Measurements from ENCODE around the gene CSMD2. TPM values are rescaled to one million over a fixed set of nuclear protein-coding genes. Genes with fewer than 3 reads are reported as not detected.

CSMD2 gene
- total and polyA plus RNA-seq, 2 of the 4 experiments (the other 2 are of a cell fraction), result under 0.01 to 0.36 TPM

DNA sequence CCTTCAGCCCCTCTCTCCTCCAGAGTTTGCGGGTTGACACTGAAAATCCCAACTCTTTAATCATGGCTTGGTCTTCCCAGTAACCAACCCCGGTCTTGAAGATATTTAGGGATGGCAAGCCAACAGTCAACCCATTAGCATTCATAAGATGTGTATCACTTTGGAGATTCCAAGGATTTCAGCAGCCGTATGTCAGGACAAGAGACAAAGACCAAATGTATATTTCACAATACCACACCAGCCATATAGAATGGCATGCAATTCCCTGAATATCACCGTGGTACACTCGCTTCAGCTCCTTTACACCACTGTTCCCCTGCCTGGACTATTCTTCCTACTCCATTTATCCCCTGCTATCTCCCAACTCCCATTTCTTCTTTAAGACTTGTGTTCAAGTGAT, 109.2 kb downstream of the CSMD2 start:
- no peak for ATAC-seq (ENCODE audit: low read depth)
- Histone ChIP-seq H2BK20ac (ENCODE audit: low read depth, low read length) (no peak overlapping the region), H3K9me3 (ENCODE audit: control insufficient read depth, insufficient read depth, low read length) (peaks cover 25% of the 10 kb centered on the region), H3K14ac (replicated peaks; ENCODE audit: low read depth, low read length) (no peak overlapping the region), H2AFZ (replicated peaks; ENCODE audit: low read length, poor library complexity) (no peak overlapping the region), H3K9me1 (ENCODE audit: insufficient read depth, low read length) (no peaks in the 10 kb centered on the region), H3K27me3 (ENCODE audit: control insufficient read depth, insufficient read depth, low read length) (no peaks in the 10 kb centered on the region), H3K23ac (ENCODE audit: low read depth, low read length) (no peak overlapping the region), H3K27ac (ENCODE audit: insufficient read depth, low read length) (no peak overlapping the region), H3K36me3 (ENCODE audit: control insufficient read depth, insufficient read depth, low read length) (no peaks in the 10 kb centered on the region), H3K79me1 (ENCODE audit: low read depth in 1 of 2, low read length in 2 of 2) (no peaks in the 10 kb centered on the region), H2AK9ac (replicated peaks; ENCODE audit: low read depth, low read length, poor library complexity) (no peak overlapping the region), H3K56ac (ENCODE audit: extremely low read depth, insufficient read depth, low read length) (no peak overlapping the region), H3K4ac (ENCODE audit: low read depth, low read length) (no peak overlapping the region), H3K9ac (ENCODE audit: low read depth, low read length) (no peak overlapping the region), H2BK15ac (ENCODE audit: low read depth, low read length) (no peak overlapping the region), H2AK5ac (ENCODE audit: low read depth, low read length) (no peak overlapping the region), H4K91ac (ENCODE audit: insufficient read depth, low read depth, low read length) (no peak overlapping the region), H3K4me2 (ENCODE audit: low read depth, low read length) (no peak overlapping the region), H3K4me3 (ENCODE audit: insufficient read depth, low read depth, low read length) (no peak overlapping the region), H4K20me1 (ENCODE audit: insufficient read depth, low read length) (no peaks in the 10 kb centered on the region), H4K5ac (ENCODE audit: low read depth, low read length) (no peak overlapping the region), H3K4me1 (ENCODE audit: control insufficient read depth, insufficient read depth, low read length) (no peaks in the 10 kb centered on the region), H2BK5ac (ENCODE audit: low read depth, low read length, poor library complexity, severe bottlenecking) (no peak overlapping the region), H2BK120ac (ENCODE audit: low read depth, low read length) (no peak overlapping the region), H3K18ac (ENCODE audit: low read depth, low read length) (no peak overlapping the region), H4K8ac (ENCODE audit: low read depth in 2 of 2, low read length in 2 of 2) (no peak overlapping the region)
- in situ Hi-C loops (cut with MboI; ENCODE audit: low sequenced_read_pairs) (no loop called here), dilution Hi-C loops (cut with HindIII; ENCODE audit: low sequenced_read_pairs, unreplicated experiment) (no loop called here), intact Hi-C loops (cut with micrococcal nuclease) (no loop called here)
- POLR2A ChIA-PET (ENCODE audit: unreplicated experiment), result no interaction called here
- TF ChIP-seq MAZ (IDR thresholded peaks at IDR 0.05; ENCODE audit: borderline replicate concordance, low read depth, low read length) (no peak), CEBPB (IDR thresholded peaks at IDR 0.05; ENCODE audit: low read depth, low read length) (peak; percentile 45), SMC3 (IDR thresholded peaks at IDR 0.05; ENCODE audit: low read depth, low read length) (no peak)
- DNase-seq, result no peak
- 80% methylated on average over 1 of the region's 5 CpGs; no CpG with 5 or more reads in 1 of the 2 experiments for WGBS, 2 experiments (ENCODE audit: extremely low coverage in 2 of 2, insufficient read length in 1 of 2)
- CTCF ChIA-PET, result interaction anchor here (0.5 kb wide), 1 partner anchor 443 kb away, joined by 3 read pairs; no protein-coding TSS in a partner anchor
- no TSS peak for BruUV-seq (replicated peaks)
